Calu3 (cell line): Measurements from ENCODE around the gene BCAS1. TPM values are rescaled to one million over a fixed set of nuclear protein-coding genes. Genes with fewer than 3 reads are reported as not detected.

Source experiments
- BruUV-seq: library from RNA; stranded (reverse); fragments of 400-500 nt; replicated peaks from 2 replicates; lab custom pipeline; 2021; lab: Mats Ljungman, UMichigan
- CTCF ChIA-PET: fragments of 300-600 bp; sonication (Branson Sonifier 250); formaldehyde crosslinking; loops from one replicate; lab custom pipeline; 2022; ENCODE audit warnings: antibody characterized with exemption; lab: Charles Lee
- DNase-seq: peaks from one replicate; pipeline ENCODE4 v3.0.0; 2022
- H3K27ac Mint-ChIP-seq: one replicate; pipeline ENCODE4 v1.8.0; 2022; ENCODE audit warnings: mixed read lengths; ENCODE audit not compliant: unreplicated experiment
- H3K27me3 Mint-ChIP-seq: one replicate; pipeline ENCODE4 v1.8.0; 2022; ENCODE audit warnings: mixed read lengths; ENCODE audit not compliant: unreplicated experiment
- H3K36me3 Mint-ChIP-seq: one replicate; pipeline ENCODE4 v1.8.0; 2022; ENCODE audit warnings: mild to moderate bottlenecking, moderate library complexity, mixed read lengths; ENCODE audit not compliant: insufficient read depth, unreplicated experiment
- H3K4me1 Mint-ChIP-seq: one replicate; pipeline ENCODE4 v1.8.0; 2022; ENCODE audit warnings: mild to moderate bottlenecking, low read depth, mixed read lengths; ENCODE audit not compliant: unreplicated experiment
- H3K4me3 Mint-ChIP-seq: one replicate; pipeline ENCODE4 v1.8.0; 2022; ENCODE audit warnings: mild to moderate bottlenecking, low read depth, moderate library complexity, mixed read lengths; ENCODE audit not compliant: unreplicated experiment
- H3K9me3 Mint-ChIP-seq: one replicate; pipeline ENCODE4 v1.8.0; 2022; ENCODE audit warnings: low read depth, mixed read lengths; ENCODE audit not compliant: unreplicated experiment
- intact Hi-C: fragments of 100-400 bp; cut with micrococcal nuclease; formaldehyde crosslinking; loops from one replicate; pipeline ENCODE4 v1.10.0; 2022; ENCODE audit not compliant: unreplicated experiment
- total RNA-seq: library from RNA; stranded (reverse); gene quantifications from 2 replicates; pipeline ENCODE4 v1.2.3, GENCODE V29; 2022
- TF ChIP-seq, protein P1 (sequence below): fragments of 200-600 bp; IDR thresholded peaks from one replicate; pipeline ENCODE4 v1.8.0; 2022; ENCODE audit warnings: antibody characterized with exemption; ENCODE audit not compliant: unreplicated experiment

BCAS1 gene
- total RNA-seq, 1 experiment from 2014 or later, result 11.1 TPM

DNA sequence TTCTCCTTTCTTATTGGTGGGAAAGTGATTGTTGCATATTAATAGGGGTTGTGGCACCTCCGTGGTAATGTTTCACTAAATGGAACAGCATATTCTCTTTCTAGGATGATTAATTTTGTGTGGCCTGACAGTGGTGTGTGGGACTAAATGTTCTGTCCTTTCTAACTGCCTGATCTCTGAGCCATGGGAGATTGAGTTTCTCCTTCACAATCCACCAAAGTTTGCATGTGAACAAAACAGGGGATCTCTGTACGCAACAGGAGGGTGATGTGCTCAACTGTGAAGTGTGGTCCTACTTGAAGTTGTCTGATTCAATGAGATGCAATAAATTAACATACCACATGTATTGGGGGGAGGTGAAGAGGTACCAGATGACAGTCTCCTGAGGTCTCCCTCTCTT, 19.3 kb downstream of the BCAS1 start:
- no peak overlapping the region for H3K4me3 Mint-ChIP-seq
- H3K9me3 Mint-ChIP-seq, result peaks cover 5% of the 10 kb centered on the region
- H3K27me3 Mint-ChIP-seq, result peaks cover 22% of the 10 kb centered on the region
- no peak overlapping the region for H3K27ac Mint-ChIP-seq
- H3K36me3 Mint-ChIP-seq, result no peaks in the 10 kb centered on the region
- DNase-seq, result no peak
- CTCF ChIA-PET, result no interaction called here
- TF ChIP-seq, protein P1, sequence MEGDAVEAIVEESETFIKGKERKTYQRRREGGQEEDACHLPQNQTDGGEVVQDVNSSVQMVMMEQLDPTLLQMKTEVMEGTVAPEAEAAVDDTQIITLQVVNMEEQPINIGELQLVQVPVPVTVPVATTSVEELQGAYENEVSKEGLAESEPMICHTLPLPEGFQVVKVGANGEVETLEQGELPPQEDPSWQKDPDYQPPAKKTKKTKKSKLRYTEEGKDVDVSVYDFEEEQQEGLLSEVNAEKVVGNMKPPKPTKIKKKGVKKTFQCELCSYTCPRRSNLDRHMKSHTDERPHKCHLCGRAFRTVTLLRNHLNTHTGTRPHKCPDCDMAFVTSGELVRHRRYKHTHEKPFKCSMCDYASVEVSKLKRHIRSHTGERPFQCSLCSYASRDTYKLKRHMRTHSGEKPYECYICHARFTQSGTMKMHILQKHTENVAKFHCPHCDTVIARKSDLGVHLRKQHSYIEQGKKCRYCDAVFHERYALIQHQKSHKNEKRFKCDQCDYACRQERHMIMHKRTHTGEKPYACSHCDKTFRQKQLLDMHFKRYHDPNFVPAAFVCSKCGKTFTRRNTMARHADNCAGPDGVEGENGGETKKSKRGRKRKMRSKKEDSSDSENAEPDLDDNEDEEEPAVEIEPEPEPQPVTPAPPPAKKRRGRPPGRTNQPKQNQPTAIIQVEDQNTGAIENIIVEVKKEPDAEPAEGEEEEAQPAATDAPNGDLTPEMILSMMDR, result no peak
- H3K4me1 Mint-ChIP-seq, result no peaks in the 10 kb centered on the region
- intact Hi-C loops, result no loop called here
- BruUV-seq, result no TSS peak

DNA sequence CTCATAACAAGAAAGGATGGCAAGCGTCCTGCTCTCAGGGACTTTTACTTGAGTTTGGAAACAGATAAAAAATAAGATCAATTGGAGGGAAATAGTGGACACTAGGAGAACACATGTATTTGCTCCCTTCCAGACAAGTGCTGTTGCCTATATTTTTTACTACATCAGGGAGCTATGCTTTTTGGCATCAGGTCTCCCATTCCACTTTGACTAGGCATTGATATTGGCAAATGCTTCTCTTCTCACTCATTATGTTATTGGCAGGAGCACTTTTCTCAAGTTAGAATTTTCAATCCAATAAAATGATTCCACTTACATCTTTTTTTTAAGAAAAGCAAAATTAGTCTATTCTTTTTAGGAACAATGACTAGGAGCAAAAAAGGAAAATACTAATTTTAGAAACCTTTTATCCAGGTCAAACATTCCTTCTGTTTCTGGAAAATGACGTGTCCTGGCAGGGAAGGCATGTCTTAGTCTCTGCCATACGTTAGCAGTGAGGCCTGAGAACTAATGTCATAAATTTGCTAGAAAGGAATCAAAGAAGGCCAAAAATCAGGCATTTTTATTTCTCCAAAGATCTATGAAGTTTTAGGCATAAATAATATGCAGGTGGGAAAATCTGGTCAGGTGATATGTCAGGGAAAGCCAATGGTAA, 21.4 kb downstream of the BCAS1 start:
- BruUV-seq, result no TSS peak

DNA sequence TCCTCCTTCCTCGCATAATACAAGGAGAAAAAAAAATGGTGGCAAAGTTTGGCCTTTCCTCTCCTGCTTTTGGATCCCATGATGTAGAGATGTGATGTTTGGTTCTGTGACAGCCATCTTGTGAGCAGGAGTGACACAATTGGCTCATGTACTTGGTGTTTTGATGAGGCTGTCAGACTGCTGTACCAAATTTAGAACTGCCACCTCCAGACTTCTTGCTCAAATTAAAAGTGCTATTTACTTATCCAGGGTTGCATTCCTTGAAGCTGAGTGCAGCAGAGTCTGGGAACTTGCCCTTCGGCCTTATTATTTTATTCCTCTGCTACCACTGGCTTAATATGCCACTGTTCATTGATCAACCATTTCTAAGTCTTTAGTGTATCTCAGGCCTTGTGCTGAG, 21.9 kb downstream of the BCAS1 start:
- Mint-ChIP-seq H3K9me3 (peaks cover 2% of the 10 kb centered on the region), H3K4me3 (no peak overlapping the region), H3K36me3 (no peaks in the 10 kb centered on the region), H3K4me1 (no peaks in the 10 kb centered on the region), H3K27ac (no peak overlapping the region), H3K27me3 (peaks cover 22% of the 10 kb centered on the region)
- no peak for DNase-seq
- TF ChIP-seq, protein P1, result no peak
- CTCF ChIA-PET, result no interaction called here
- no TSS peak for BruUV-seq
- intact Hi-C loops, result no loop called here

More for the DNA sequence above, 21.4 kb downstream of the BCAS1 start:
- Mint-ChIP-seq H3K27me3 (peaks cover 22% of the 10 kb centered on the region), H3K27ac (no peak overlapping the region), H3K4me1 (no peaks in the 10 kb centered on the region), H3K9me3 (peaks cover 5% of the 10 kb centered on the region), H3K4me3 (no peak overlapping the region), H3K36me3 (no peaks in the 10 kb centered on the region)
- DNase-seq, result no peak
- TF ChIP-seq, protein P1, result no peak
- CTCF ChIA-PET, result no interaction called here
- intact Hi-C loops, result no loop called here

DNA sequence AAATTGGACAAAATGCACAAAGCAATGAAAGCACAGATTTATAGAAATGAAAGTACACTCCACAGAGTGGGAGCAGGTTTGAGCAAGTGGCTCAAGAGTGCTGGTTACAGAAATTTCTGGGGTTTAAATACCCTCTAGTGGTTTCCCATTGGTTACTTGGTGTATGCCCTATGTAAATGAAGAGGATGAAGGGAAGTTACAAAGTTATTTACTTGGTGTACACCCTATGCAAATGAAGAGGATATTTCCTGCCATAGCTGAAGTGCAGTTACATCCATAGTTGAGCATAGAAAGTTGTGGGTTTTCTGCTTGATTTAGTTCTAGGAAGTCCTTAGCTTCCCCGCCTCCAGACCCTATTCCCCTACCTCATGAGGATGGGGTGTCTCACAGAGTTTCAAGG, 22.7 kb downstream of the BCAS1 start:
- Mint-ChIP-seq H3K4me3 (no peak overlapping the region), H3K36me3 (no peaks in the 10 kb centered on the region), H3K27me3 (peaks cover 22% of the 10 kb centered on the region), H3K9me3 (peaks cover 2% of the 10 kb centered on the region), H3K4me1 (no peaks in the 10 kb centered on the region), H3K27ac (no peak overlapping the region)
- BruUV-seq, result no TSS peak
- TF ChIP-seq, protein P1, result no peak
- intact Hi-C loops, result no loop called here
- no peak for DNase-seq
- CTCF ChIA-PET, result no interaction called here
